Left colon (tissue), 2 donors: ENCODE results near the gene UQCR10. TPM values are rescaled to one million over a fixed set of nuclear protein-coding genes. Genes with fewer than 3 reads are reported as not detected.
A peak's percentile ranks its signal among the peaks of the same experiment; 100 is the strongest.

Experiments used
- ATAC-seq: fragments of 200-7000 bp; cut with Tn5 transposase; one replicate; pipeline ENCODE4 v1.9.1; 2020; ENCODE audit warnings: mild to moderate bottlenecking, moderate library complexity
- DNase-seq, 2 donors: peaks; one replicate each; pipeline ENCODE4 v3.0.0-alpha.2; 2020
- intact Hi-C, 2 donors: fragments of 100-400 bp; cut with DNase I in 1 of 2; cut with micrococcal nuclease in 1 of 2; formaldehyde crosslinking; loops; one replicate each; pipeline versions ENCODE4 v1.11.2 to v1.14.0; 2022; cut with DNase I, micrococcal nuclease
- long read RNA-seq: library from polyadenylated mRNA; unstranded; transcript quantifications from one replicate; pipeline ENCODE4 v2.0.0, GENCODE V29; 2021
- total RNA-seq, 2 donors: library from RNA; stranded (reverse); fragmentation: NEBNext Ultra II Directional; extraction: Animal tissue kit (Norgen Biotek cat#: 25700); gene quantifications; one replicate each; pipeline ENCODE4 v1.2.1, GENCODE V29; 2021
- donor health status: DM: no; HTN: no; CAD: no.
- donor health status: DM: yes; HTN: yes; CAD: no.

UQCR10 gene
- 100 to 1,000 TPM; 157 to 198 TPM for total RNA-seq
- long read RNA-seq, transcript UQCR10-201 (2 exons, 916 nt): major isoform, 275 of 299 reads
- long read RNA-seq, transcript UQCR10-202 (2 exons, 584 nt): minor isoform, 20 of 299 reads
- long read RNA-seq, partial matches to known transcripts: 0 of 299 reads
- long read RNA-seq, other reads (novel, unspliced or antisense): 4 of 299 reads

DNA sequence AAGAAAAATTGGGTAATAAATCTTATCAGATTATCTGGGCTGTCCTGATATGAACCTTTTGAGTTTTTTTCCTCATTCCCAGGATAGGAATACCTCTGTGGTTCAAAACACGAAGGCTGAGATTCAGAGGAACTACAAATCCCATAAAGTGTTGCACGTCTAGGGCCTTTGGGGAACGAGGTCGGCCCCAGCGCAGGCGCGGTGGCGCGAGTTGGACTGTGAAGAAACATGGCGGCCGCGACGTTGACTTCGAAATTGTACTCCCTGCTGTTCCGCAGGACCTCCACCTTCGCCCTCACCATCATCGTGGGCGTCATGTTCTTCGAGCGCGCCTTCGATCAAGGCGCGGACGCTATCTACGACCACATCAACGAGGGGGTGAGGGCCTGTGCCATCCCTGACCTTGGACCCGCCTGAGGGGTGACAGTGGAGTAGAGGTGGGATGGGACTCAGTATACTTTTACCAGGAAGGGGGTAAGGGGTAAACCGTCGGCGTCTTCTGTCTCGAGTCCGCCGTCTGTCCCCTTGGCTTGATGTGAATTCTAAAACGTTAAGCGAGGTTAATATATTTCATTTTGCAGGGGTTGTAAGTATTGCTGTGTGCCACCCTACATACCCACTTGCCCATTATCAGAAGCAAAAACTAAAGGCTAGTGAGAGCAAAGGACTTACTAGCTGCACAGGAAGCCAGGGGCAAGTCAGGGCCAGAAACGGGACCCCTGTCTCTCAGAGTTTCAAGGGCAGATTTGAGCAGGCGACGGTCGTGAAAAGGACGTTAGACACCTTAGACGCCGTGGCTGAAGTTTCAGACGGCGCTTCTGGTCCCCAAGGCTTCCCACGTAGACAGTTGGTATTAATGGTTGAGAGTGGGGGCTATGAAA lies at the start of gene UQCR10:
TSS of gene UQCR10 (plus strand) at position 199 of the 881 bp plus-strand sequence. CDS start at position 229, 30 bp downstream.
- DNase-seq (peak; percentile 93 to 96), ATAC-seq (peak; percentile 75)
- intact Hi-C loops: no loop called here

DNA sequence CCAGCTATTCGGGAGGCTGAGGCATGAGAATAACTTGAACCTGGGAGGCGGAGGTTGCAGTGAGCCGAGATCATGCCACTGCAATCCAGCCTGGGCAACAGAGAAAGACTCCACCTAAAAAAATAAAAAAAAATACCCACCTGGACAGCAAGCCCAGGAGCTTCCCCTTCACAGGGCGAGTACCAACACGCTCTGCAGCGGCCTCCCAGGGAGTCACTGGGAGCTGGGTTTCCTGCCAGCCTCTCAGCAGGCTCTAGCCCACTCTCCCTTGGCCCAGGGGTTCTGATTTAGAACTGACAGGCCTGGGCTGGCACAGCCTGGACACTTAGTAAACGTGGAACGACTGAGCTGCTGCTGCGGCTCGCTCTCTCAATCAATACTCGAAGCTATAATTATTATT lies 49.4 kb upstream of the UQCR10 start:
- intact Hi-C loops: no loop called here
- no peak for DNase-seq
- no peak for ATAC-seq

DNA sequence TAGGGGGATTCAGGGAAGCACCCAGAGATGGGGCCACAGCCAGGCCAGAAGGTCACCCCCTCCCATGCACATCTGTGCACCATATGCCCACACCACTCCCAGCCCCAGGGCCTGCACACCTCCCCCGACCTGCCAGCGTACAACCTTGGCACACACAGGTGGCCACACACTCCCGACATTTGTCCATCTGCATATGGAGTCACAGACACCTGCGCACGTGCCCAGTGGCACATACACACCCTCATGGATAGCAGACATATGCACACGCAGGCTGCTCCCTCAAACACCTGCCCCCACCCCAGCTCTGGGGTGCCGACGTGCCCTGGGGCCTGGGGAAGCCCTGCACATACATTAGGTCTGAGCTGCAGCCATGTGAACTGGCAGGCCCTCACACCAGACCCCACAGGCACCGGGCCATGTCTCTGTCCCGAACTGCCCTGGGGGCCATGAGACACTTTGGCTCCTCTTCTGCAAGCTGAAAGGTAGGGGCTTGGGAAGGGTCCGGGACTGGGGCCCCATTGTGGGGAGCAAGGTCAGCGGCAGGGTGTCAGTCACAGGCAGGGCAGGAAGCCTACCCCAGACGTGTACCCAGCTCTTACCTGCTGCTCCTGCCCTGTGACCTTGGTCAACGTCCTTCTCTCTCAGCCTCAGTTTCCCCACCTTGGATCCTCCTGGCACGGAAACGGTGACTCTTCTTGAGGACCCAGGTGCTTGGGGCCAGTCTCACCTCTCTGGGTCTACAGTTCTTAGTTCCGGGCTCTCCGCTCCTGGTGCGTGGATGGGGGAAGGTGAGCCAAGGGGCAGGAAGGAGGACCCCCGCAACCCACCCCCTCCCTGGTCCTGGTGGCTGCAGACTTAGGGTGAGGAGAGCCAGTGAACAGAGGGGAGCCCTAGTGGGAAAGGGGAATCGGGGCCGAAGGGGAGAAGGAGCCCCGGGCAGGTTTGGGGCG lies 47.9 kb upstream of the UQCR10 start:
- intact Hi-C loops: no loop called here
- no peak for ATAC-seq
- no peak for DNase-seq

DNA sequence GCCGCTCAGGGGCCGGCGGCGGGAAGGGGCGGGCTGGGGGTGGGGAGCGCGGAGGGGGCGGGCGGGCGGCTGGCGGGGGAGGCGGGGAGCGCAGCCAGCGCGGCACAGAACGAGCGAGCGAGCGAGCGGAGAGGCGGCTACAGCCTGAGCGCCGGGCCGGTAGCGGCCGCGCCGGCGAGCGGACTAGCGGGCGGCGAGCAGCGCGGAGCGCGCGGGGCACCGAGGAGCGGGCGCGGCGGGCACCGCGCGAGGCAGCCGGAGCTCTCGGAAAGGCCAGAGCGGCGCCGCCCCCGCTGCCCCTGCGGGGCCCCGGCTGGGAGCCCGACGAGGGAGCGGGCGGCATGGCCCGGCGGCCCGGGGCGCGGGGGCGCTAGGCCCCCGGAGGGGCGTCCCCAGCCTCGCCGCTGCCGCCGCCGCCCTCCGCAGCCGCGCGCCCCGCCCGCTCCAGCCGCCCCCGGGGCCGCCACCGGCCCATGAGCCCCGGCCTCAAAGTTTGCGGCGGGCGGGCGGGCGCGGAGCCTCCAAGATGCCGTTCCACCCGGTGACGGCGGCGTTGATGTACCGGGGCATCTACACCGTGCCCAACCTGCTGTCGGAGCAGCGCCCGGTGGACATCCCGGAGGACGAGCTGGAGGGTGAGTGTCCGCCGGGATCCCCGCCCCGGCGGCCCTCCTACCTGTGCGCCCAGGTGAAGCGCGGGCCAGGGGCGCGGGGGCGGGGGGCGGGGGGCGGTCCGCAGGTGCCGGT lies 47.1 kb upstream of the UQCR10 start, which contains the start of gene CABP7:
TSS of gene CABP7 (plus strand) at position 105 of the 747 bp plus-strand sequence. CDS start at position 527, 422 bp downstream.
- ATAC-seq: no peak
- intact Hi-C loops: no loop called here
- no peak for DNase-seq

DNA sequence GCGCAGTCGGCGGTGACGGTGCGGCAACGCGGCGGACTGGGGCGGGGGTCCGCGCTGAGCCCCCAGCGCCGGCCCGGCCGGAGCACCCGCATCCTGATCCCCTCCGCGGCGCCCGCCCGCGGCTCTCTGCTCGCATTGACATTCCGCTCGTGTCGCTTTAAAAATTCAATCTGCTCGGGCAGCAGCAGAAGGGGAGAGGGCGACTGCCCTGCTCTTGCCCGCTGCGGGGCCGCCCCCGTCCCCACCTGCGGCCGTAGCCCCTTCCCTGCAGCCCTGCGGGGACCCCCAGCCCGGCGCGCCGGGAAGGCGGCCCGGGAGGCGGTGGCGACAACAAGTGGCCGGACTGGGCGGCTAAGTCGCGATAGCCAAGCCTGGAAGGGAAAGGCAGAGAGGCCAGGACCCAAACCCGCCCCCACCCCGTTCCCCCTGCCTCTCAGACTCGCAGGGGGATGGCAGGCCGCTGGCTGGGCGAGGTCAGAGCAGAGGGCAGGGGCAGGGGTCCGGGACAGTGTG lies 46.3 kb upstream of the UQCR10 start:
- intact Hi-C loops: no loop called here
- DNase-seq: no peak

DNA sequence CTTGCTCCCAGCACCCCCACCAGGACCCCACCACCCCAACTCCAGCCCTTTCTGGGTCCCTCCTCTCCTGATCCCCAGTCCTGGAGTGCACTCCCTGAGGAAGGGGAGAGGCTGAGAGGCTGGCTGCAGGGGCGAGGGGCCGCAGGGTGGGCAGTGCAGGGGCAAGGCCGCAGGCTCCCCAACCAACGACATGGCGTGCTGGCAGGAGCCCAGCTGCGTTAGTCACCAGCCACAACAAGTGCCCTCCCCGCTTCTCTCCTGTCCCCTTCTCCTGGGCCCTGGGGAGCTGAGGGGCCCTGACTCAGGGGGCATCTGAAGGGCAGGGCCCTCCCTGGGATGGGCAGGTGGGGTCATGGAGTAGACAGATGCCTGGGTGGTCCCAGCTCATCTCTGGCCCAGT lies 45.0 kb upstream of the UQCR10 start:
- intact Hi-C loops: no loop called here
- ATAC-seq (no peak), DNase-seq (no peak)

More for the DNA sequence above, 46.3 kb upstream of the UQCR10 start:
- no peak for ATAC-seq

DNA sequence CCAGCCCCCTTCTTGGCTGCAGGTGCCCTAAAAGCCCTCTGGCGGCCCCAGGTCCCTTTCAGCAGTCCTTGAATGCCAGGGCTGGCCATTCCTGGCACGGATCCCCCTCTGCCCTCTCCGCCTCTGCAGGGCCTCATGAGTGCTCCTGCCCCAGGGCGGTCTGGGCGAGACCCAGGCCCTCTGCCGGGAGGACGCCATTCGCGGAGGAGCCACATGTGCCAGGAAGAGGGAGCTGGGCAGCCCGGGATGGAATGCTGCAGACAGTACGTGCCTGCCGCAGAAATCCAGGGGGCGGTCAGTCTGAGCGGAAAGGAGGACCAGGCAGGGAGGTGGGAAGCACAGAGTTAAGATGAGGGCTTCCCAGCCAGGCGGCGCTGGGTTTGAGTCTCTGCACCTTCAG lies 44.6 kb upstream of the UQCR10 start:
- no peak for ATAC-seq
- intact Hi-C loops: no loop called here

DNA sequence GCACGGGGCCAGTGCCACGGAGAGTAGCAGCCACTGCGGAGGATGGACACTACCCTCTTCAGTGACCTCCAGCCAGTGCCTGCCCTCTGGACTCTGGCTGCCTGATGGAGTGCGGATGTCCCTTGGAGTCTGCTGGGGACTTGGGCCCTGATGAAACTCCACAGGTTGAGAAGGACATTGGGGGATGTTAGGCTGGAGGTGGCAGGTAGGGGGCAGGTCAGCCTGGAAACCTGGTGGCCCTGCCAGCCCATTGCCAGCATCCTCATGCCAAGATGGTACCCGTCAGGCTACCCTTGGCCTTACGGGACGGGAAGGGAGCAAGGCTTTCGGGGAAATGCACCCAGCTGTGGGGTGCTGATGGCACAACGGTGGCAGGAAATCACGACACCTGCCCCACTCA lies 43.4 kb upstream of the UQCR10 start:
- intact Hi-C loops: no loop called here
- DNase-seq: no peak
- no peak for ATAC-seq

More for the DNA sequence above, 44.6 kb upstream of the UQCR10 start:
- no peak for DNase-seq

DNA sequence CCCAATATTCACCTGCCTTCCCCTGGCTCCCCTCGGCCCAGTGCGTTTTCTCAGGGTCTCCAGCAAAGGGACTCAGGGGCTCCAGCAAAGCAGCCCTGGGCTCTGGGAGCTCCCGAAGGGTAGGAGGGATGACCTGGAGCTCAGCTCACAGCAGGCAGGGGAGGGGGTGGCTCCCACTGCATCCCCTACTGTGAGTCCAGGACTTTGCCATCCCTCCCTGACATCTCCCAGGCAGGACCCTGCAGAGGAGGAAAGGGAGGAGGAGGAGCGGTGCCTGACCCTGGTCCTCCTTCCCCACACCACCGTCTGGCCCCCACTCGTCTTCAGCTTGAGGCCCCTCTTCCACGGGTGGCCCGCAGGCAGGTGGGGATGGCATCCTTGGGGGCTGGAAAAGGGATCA lies 42.3 kb upstream of the UQCR10 start:
- DNase-seq (no peak), ATAC-seq (no peak)
- intact Hi-C loops: no loop called here

DNA sequence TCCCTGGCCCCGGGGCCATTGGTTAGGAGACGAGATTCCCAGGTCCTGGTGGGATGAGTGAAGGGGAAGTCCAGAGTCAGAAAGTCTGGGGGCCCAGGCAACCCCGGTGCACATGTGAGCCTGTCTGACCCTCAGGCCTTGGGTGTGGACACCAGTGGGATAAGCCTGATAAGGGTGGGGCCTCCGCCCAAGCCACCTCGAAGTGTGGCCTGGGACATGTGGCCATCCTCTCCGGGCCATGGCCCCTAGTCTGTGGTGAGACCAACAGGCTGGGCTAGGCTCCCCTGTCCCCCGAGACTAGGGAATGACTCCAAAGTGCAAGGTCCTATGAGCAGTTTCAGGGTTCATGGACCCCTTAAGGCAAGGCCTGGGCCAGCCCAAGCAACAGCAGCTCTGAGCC lies 41.1 kb upstream of the UQCR10 start:
- intact Hi-C loops: no loop called here
- no peak for DNase-seq
- no peak for ATAC-seq

DNA sequence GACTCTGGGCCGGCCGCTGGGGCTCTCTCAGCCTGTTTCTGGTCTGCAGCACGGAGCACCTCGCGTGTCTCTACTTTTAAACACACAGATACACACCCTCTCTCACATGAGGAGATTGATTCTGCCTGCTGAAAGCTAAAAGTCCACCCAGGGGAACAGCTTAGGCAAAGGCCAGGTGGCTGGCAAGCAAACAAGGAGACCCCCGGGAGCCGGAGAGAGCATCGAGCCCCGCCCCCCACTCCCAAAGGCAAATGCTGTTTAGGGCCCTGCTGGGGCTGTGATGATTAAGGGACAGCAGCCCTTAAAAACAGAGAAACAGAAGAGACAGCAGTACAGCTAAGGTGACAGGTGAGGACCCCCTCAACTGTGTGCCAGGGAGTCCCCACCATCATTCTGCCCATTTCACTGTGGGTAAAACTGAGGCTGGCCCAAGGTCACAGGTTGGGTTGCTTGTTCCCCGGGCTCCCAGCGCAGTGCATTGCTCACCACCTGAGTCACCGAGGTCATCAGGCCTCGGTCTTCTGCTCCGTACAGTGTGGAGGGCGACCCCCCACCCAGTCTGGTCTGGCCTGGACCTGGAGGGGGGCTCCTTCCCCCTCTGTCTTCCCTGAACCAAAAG lies 40.5 kb upstream of the UQCR10 start:
- ATAC-seq (no peak), DNase-seq (no peak)
- intact Hi-C loops: no loop called here

DNA sequence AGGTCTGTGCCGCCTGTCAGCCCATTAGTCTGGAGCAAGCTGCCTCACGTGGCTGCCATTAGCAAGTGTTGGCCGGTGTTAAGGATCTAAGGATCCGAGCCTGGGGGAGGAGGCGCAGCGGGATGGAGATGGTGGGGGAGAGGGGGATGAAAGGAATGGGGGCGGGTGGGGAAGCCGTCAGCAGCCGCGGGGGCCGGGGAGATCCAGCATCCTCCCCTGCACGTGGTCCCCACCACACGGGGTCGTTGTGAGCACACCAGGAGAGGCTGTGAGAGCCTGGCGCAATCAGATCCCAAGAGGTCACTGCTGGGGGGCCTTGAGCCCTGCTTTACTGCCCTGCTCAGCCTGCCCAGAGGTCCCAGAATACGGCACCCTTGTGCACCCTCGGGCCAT lies 40.0 kb upstream of the UQCR10 start:
- intact Hi-C loops: no loop called here
- ATAC-seq (peak; percentile 63), DNase-seq (peak in 1 of 2 donors; percentile 40)

DNA sequence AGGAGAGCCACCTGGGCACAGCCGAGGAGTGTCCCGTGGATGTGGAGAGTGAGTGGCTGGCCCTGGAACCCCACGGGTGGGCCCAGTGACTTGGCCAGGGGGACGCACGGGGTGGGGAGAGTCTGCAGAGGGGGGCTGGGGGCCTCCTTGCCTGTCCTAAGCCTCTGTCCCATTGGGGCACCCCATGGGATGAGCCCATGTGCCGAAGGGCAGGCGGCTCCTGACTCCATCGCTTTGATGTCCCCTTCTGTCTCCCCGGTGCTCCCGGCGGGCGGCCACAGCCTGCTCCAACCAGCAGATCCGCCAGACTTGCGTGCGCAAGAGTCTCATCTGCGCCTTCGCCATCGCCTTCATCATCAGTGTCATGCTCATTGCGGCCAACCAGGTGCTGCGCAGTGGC lies 38.0 kb upstream of the UQCR10 start:
- DNase-seq: no peak
- ATAC-seq: no peak
- intact Hi-C loops: no loop called here

DNA sequence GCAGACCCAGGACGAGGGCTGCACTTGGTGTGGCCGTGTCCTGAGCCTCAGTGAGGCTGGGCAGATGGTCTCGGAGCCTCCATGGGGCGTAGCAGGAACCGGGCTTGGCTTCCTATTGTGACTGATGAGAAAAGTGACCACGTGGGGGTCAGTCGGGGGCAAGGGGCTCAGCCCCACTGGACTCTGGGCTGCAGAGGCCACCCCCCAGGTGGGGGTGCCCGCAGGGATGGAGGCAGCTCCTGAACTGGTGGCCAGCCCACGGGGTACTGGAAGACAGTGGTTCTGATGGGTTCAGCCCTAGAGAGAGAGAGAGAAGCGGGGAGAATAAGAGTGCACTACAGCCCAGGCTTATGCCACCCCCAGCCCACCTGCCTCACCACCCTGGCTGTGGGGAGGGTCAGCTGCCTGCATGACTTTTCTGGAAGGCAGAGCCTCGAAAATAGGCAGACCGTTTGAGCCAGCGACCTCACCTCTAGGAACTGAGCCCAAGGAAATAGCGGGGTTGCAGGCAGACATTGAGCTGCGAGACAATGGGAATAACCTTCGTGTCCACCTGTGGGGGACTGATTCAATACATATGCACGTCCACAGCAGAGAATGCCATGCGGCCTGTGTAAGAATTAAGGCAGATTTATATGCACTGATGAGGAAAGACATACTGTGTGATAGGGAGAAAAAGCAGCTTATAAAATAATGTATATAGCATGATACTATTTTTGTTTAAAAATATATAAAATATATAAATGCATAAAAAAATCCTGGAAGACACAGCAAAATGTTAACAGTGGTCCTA lies 35.9 kb upstream of the UQCR10 start:
- ATAC-seq: no peak
- intact Hi-C loops: no loop called here
- no peak for DNase-seq

DNA sequence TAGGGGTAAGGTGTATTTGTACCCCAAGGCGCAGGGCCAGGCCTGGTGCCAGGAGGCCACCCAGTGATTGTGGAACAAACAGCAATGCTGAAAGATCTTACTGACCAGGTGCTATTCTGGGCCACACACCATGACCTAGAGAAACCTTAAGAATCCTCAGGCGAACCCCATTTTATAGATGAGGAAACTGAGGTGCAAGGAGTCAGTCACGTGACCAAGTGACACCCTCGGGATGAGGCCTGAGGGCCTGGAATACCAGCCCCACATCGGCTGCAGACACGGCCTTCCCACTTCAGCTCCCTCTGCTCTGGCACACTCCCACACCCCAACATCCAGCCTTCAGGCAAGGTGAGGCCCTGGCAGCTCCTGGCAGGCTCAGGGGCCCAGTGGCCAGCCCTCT lies 34.3 kb upstream of the UQCR10 start:
- intact Hi-C loops: no loop called here
- ATAC-seq (no peak), DNase-seq (no peak)

DNA sequence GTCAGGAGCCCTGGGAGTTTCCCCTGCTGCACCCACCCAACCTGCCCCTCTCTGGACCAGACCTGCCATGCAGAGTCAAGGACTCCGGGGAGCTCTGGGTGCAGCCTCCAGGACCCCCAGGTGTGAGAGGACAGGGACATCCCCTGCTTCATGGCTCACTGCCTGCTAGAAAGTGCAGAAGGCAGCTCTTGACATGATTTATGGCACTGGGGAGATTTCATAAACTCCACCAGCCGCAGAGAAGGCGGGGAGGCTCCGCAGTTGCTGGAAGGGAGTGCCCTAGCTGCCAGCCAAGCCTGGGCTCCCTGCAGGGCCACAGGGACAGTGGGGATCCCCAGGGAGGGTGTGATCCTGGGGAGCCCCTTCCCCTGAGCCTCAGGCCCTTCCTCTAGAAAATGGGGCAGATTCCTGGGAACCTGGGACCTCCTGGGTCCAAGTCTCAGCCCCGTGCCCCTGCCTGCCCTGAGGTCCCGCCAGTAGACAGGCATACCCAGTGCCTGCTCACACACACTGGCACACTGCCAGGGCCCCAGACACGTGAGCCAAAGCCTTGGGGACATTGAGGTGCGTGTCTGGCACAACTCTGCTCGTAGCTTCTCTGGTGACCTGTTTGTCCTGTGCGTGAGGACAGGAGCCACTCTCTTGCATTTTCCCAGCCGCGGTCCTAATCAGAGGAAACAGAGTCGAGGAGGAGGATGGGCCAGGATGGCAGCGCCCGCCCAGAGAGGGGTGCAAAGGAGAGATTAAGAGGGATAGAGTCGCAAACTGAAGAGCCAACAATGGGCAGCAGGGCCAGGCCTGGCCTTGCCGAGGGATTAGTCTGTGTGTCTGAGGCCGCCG lies 33.6 kb upstream of the UQCR10 start:
- ATAC-seq (peak; percentile 94), DNase-seq (peak; percentile 33 to 53)
- intact Hi-C loops: no loop called here
